ENCODE measurements around the gene LRP8. TPM values are rescaled to one million over a fixed set of nuclear protein-coding genes. Genes with fewer than 3 reads are reported as not detected.

LRP8 gene
- total and polyA plus RNA-seq, 7 donors = 0.17 to 2.4 (median 0.94) TPM

GRCh38 chr1:53323316-53323715, 4.6 kb downstream of the LRP8 start:
- no peak for TF ChIP-seq CTCF (IDR thresholded peaks at IDR 0.05)
- peaks cover 13% of the 10 kb centered on the region for H3K4me1 ChIP-seq
- DNase-seq (no peak), ATAC-seq (no peak)
- H3K36me3 ChIP-seq (ENCODE audit: insufficient read depth in 1 of 2, low read depth in 1 of 2) = no peaks in the 10 kb centered on the region
- H3K4me3 ChIP-seq = no peak overlapping the region
- intact Hi-C loops (cut with DNase I) = no loop called here
- H3K27ac ChIP-seq = no peak overlapping the region
- H3K27me3 ChIP-seq (ENCODE audit: insufficient read depth in 3 of 3, low read length in 2 of 3) = no peaks in the 10 kb centered on the region
- WGBS, 3 donors = 93 to 97% (median 93%) methylated on average over 10 to 11 of the region's 11 CpGs
- no peaks in the 10 kb centered on the region for H3K9me3 ChIP-seq

- Histone ChIP-seq H3K36me3 (ENCODE audit: insufficient read depth in 1 of 2, low read depth in 1 of 2) (no peaks in the 10 kb centered on the region), H3K4me3 (no peak overlapping the region), H3K4me1 (peaks cover 12% of the 10 kb centered on the region), H3K27me3 (ENCODE audit: insufficient read depth in 3 of 3, low read length in 2 of 3) (no peaks in the 10 kb centered on the region), H3K27ac (no peak overlapping the region), H3K9me3 (no peaks in the 10 kb centered on the region)
- no peak for TF ChIP-seq CTCF (IDR thresholded peaks at IDR 0.05)
- intact Hi-C loops (cut with DNase I) = no loop called here
- ATAC-seq = no peak
- WGBS, 3 donors = 82 to 87% (median 86%) methylated on average over 11 of the region's 11 CpGs
- DNase-seq = peak in 1 of 2 donors; percentile 18
These were observed 5.9 kb downstream of the LRP8 start for GRCh38 chr1:53321776-53322602.

GRCh38 chr1:53321366-53321765, 6.5 kb downstream of the LRP8 start:
- no peaks in the 10 kb centered on the region for H3K9me3 ChIP-seq
- 68 to 83% (median 82%) methylated on average over 5 of the region's 5 CpGs for WGBS, 3 donors
- H3K4me1 ChIP-seq = peaks cover 9% of the 10 kb centered on the region
- no peaks in the 10 kb centered on the region for H3K27me3 ChIP-seq (ENCODE audit: insufficient read depth in 3 of 3, low read length in 2 of 3)
- ATAC-seq (no peak), DNase-seq (peak in 1 of 2 donors; percentile 26)
- TF ChIP-seq CTCF (IDR thresholded peaks at IDR 0.05) = no peak
- H3K4me3 ChIP-seq = no peak overlapping the region
- no peak overlapping the region for H3K27ac ChIP-seq
- no peaks in the 10 kb centered on the region for H3K36me3 ChIP-seq (ENCODE audit: insufficient read depth in 1 of 2, low read depth in 1 of 2)
- intact Hi-C loops (cut with DNase I) = no loop called here

- 93 to 99% (median 94%) methylated on average over 7 of the region's 7 CpGs for whole genome bisulfite sequencing, 3 donors
- ATAC-seq (no peak), DNase-seq (peak in 1 of 2 donors; percentile 19)
- Histone ChIP-seq H3K9me3 (no peaks in the 10 kb centered on the region), H3K27me3 (ENCODE audit: insufficient read depth in 3 of 3, low read length in 2 of 3) (no peaks in the 10 kb centered on the region), H3K27ac (no peak overlapping the region), H3K4me1 (peaks cover 6% of the 10 kb centered on the region), H3K4me3 (no peak overlapping the region), H3K36me3 (ENCODE audit: insufficient read depth in 1 of 2, low read depth in 1 of 2) (no peaks in the 10 kb centered on the region)
- TF ChIP-seq CTCF (IDR thresholded peaks at IDR 0.05) = no peak
- intact Hi-C loops (cut with DNase I) = no loop called here
These were observed 7.2 kb downstream of the LRP8 start for GRCh38 chr1:53320646-53321045.

Measured in psoas muscle (tissue), 8 donors.